NCI-H446 (cell line): ENCODE results near the gene LNPEP.
A peak's percentile ranks its signal among the peaks of the same experiment; 100 is the strongest.
"Not testable (repeated sequence)": the region's sequence is repeated elsewhere in the genome, so short reads cannot be mapped to it uniquely, and the experiment has no call there.

ENCODE experiments used
- DNase-seq, 2 experiments: peaks; one replicate each; lab custom pipeline; 2025; lab: John Stamatoyannopoulos, UW

LNPEP gene

GRCh38 chr5:96930058-96930457, 5.8 kb upstream of the LNPEP start:
- no peak for DNase-seq

GRCh38 chr5:96930589-96930988, 5.3 kb upstream of the LNPEP start:
- DNase-seq, result no peak

GRCh38 chr5:96931037-96931436, 4.8 kb upstream of the LNPEP start:
- not testable (repeated sequence) for DNase-seq

GRCh38 chr5:96931605-96932004, 4.3 kb upstream of the LNPEP start:
- DNase-seq, result peak in 1 of 2 experiments; percentile 42

GRCh38 chr5:96932026-96932425, 3.9 kb upstream of the LNPEP start:
- DNase-seq, result no peak

- peak; percentile 68 to 89 for DNase-seq
Observed at GRCh38 chr5:96933764-96934707, 1.8 kb upstream of the LNPEP start.

GRCh38 chr5:96934708-96935558, 947 bp upstream of the LNPEP start:
- DNase-seq, result peak; percentile 91 to 94

- DNase-seq, result peak in 1 of 2 experiments; percentile 11
Observed at GRCh38 chr5:96936431-96937320, 796 bp downstream of the LNPEP start.

GRCh38 chr5:96940586-96940985, 4.7 kb downstream of the LNPEP start:
- DNase-seq, result no peak

- DNase-seq, result no peak
Observed at GRCh38 chr5:96941140-96941539, 5.3 kb downstream of the LNPEP start.

GRCh38 chr5:96942078-96942477, 6.2 kb downstream of the LNPEP start:
- DNase-seq, result no peak

- no peak for DNase-seq
Observed at GRCh38 chr5:96942911-96943310, 7.0 kb downstream of the LNPEP start.

GRCh38 chr5:96943799-96944198, 7.9 kb downstream of the LNPEP start:
- DNase-seq, result no peak

- no peak for DNase-seq
Observed at GRCh38 chr5:96945144-96945897, 9.4 kb downstream of the LNPEP start.

GRCh38 chr5:96946381-96946780, 10.5 kb downstream of the LNPEP start:
- DNase-seq, result no peak

GRCh38 chr5:96952118-96952750, 16.4 kb downstream of the LNPEP start:
- DNase-seq, result no peak

- no peak for DNase-seq
Observed at GRCh38 chr5:96952974-96953730, 17.3 kb downstream of the LNPEP start.

GRCh38 chr5:96957254-96958049, 21.6 kb downstream of the LNPEP start:
- no peak for DNase-seq

GRCh38 chr5:96958977-96959376, 23.1 kb downstream of the LNPEP start:
- DNase-seq, result no peak
